NOMO-1 treated with dmso at 0.1 percent for 144 hours (cell line): ENCODE results near the gene ESF1.
"Not testable (repeated sequence)": the region's sequence is repeated elsewhere in the genome, so short reads cannot be mapped to it uniquely, and the experiment has no call there.

Source experiments
- DNase-seq: peaks from one replicate; lab custom pipeline; 2025; ENCODE audit not compliant: unreplicated experiment; lab: John Stamatoyannopoulos, UW

Gene ESF1

GRCh38 chr20:13788167-13788834 is 3.6 kb upstream of the ESF1 start:
- no peak for DNase-seq

- DNase-seq: no peak
Measured at GRCh38 chr20:13786143-13786828, 1.6 kb upstream of the ESF1 start.

- no peak for DNase-seq
Measured at GRCh38 chr20:13784271-13784892, 337 bp downstream of the ESF1 start.

- no peak for DNase-seq
Measured at GRCh38 chr20:13783528-13783927, 1.2 kb downstream of the ESF1 start.

- DNase-seq: no peak
Measured at GRCh38 chr20:13778827-13779226, 5.9 kb downstream of the ESF1 start.

- peak; percentile 47 for DNase-seq
Measured at GRCh38 chr20:13777171-13777601, 7.5 kb downstream of the ESF1 start.

- DNase-seq: no peak
Measured at GRCh38 chr20:13775867-13776266, 8.9 kb downstream of the ESF1 start.

GRCh38 chr20:13772529-13772928 is 12.2 kb downstream of the ESF1 start:
- no peak for DNase-seq

GRCh38 chr20:13771853-13772453 is 12.8 kb downstream of the ESF1 start:
- no peak for DNase-seq

GRCh38 chr20:13770141-13770540 is 14.6 kb downstream of the ESF1 start:
- no peak for DNase-seq

GRCh38 chr20:13765868-13766416 is 18.8 kb downstream of the ESF1 start:
- no peak for DNase-seq

- DNase-seq: no peak
Measured at GRCh38 chr20:13765299-13765698, 19.4 kb downstream of the ESF1 start.

GRCh38 chr20:13760451-13760946 is 24.2 kb downstream of the ESF1 start:
- not testable (repeated sequence) for DNase-seq

- DNase-seq: no peak
Measured at GRCh38 chr20:13758884-13759283, 25.8 kb downstream of the ESF1 start.

- no peak for DNase-seq
Measured at GRCh38 chr20:13756551-13756950, 28.2 kb downstream of the ESF1 start.

- no peak for DNase-seq
Measured at GRCh38 chr20:13755809-13756208, 28.9 kb downstream of the ESF1 start.

GRCh38 chr20:13753436-13754036 is 31.2 kb downstream of the ESF1 start:
- DNase-seq: no peak

- no peak for DNase-seq
Measured at GRCh38 chr20:13749811-13750210, 34.9 kb downstream of the ESF1 start.

GRCh38 chr20:13745784-13746183 is 38.9 kb downstream of the ESF1 start:
- no peak for DNase-seq

GRCh38 chr20:13744352-13744751 is 40.4 kb downstream of the ESF1 start:
- no peak for DNase-seq

- DNase-seq: no peak
Measured at GRCh38 chr20:13741879-13742278, 42.8 kb downstream of the ESF1 start.
